CD4-positive, alpha-beta T cell (primary cell): ENCODE data around the gene SEC24D. TPM values are rescaled to one million over a fixed set of nuclear protein-coding genes. Genes with fewer than 3 reads are reported as not detected.

ENCODE experiments used
- ATAC-seq: fragments of 200-7000 bp; cut with Tn5 transposase; one replicate; pipeline ENCODE4 v1.10.0; 2022; ENCODE audit warnings: mild to moderate bottlenecking; ENCODE audit not compliant: poor library complexity
- CTCF ChIA-PET: fragments of 350-600 bp; sonication (Branson Sonifier 250); formaldehyde crosslinking; loops from one replicate; lab custom pipeline; 2021; ENCODE audit warnings: antibody characterized with exemption, inconsistent platforms; lab: Charles Lee
- POLR2A ChIA-PET: fragments of 350-600 bp; sonication (Branson Sonifier 250); formaldehyde crosslinking; loops from one replicate; lab custom pipeline; 2021; ENCODE audit warnings: antibody characterized with exemption, inconsistent platforms; lab: Charles Lee
- DNase-seq, 14 experiments: peaks; one replicate each; pipeline ENCODE4 v3.0.0-alpha.2; 2013 to 2020; ENCODE audit warnings: mixed read lengths in 2 of 14
- H3K27ac ChIP-seq, 2 donors: one replicate each; pipeline versions ENCODE4 v1.5.1 to v1.7.0; 2013; ENCODE audit warnings: low read length in 2 of 2, low read depth in 1 of 2, mild to moderate bottlenecking in 1 of 2
- H3K27me3 ChIP-seq, 2 experiments: 1 replicate in 1 of 2; 2 replicates in 1 of 2; pipeline versions ENCODE4 v1.6.1 to v1.7.0; 2013; ENCODE audit warnings: low read length in 2 of 2, control low read depth in 1 of 2, mild to moderate bottlenecking in 1 of 2, moderate library complexity in 1 of 2; ENCODE audit not compliant: insufficient read depth in 2 of 2, control insufficient read depth in 1 of 2
- H3K36me3 ChIP-seq: one replicate; pipeline ENCODE4 v1.6.1; 2013; ENCODE audit warnings: low read length, control low read depth; ENCODE audit not compliant: insufficient read depth
- H3K4me1 ChIP-seq: one replicate; pipeline ENCODE4 v1.6.1; 2013; ENCODE audit warnings: low read length, control low read depth; ENCODE audit not compliant: insufficient read depth
- H3K4me3 ChIP-seq: one replicate; pipeline ENCODE4 v1.5.1; 2013; ENCODE audit warnings: mild to moderate bottlenecking, low read length, moderate library complexity
- H3K9me3 ChIP-seq, 2 experiments: 1 replicate in 1 of 2; 2 replicates in 1 of 2; pipeline versions ENCODE4 v1.6.1 to v1.7.0; 2013; ENCODE audit warnings: low read length in 2 of 2, mild to moderate bottlenecking in 2 of 2, control low read depth in 1 of 2, moderate library complexity in 1 of 2; ENCODE audit not compliant: control insufficient read depth in 1 of 2, insufficient read depth in 1 of 2
- H3K27ac Mint-ChIP-seq: one replicate; pipeline ENCODE4 v1.8.0; 2020; ENCODE audit warnings: mixed read lengths
- H3K27me3 Mint-ChIP-seq: one replicate; pipeline ENCODE4 v1.8.0; 2021; ENCODE audit warnings: mixed read lengths
- H3K36me3 Mint-ChIP-seq: one replicate; pipeline ENCODE4 v1.8.0; 2021; ENCODE audit warnings: low read depth, mixed read lengths
- H3K4me1 Mint-ChIP-seq: one replicate; pipeline ENCODE4 v1.8.0; 2021; ENCODE audit warnings: low read depth, mixed read lengths
- H3K4me3 Mint-ChIP-seq: one replicate; pipeline ENCODE4 v1.8.0; 2020; ENCODE audit warnings: mild to moderate bottlenecking, mixed read lengths
- H3K9me3 Mint-ChIP-seq: one replicate; pipeline ENCODE4 v1.8.0; 2020; ENCODE audit warnings: mixed read lengths
- CTCF ChIP-seq: fragments of 200-600 bp; IDR thresholded peaks from one replicate; pipeline ENCODE4 v1.8.0; 2022; ENCODE audit warnings: antibody characterized with exemption, mild to moderate bottlenecking
- intact Hi-C, 2 experiments: fragments of 100-400 bp; cut with DNase I in 1 of 2; cut with micrococcal nuclease in 1 of 2; formaldehyde crosslinking; loops; one replicate each; pipeline versions ENCODE4 v1.15.1 to v1.9.0; 2023 to 2025; cut with DNase I, micrococcal nuclease
- total RNA-seq, 174 experiments: library from RNA in 2 of 174; stranded (reverse) in 2 of 174; gene quantifications; one replicate each; pipeline ENCODE4 v1.2.3 and lab custom pipeline; 2021 to 2026

SEC24D gene
- total RNA-seq, 2 experiments from 2014 or later, result 13.9 to 14.8 TPM

GRCh38 chr4:118762155-118762554 is 73.8 kb downstream of the SEC24D start:
- ATAC-seq (no peak), DNase-seq (no peak)
- Mint-ChIP-seq H3K4me3 (no peak overlapping the region), H3K9me3 (no peaks in the 10 kb centered on the region), H3K4me1 (no peaks in the 10 kb centered on the region), H3K27me3 (no peaks in the 10 kb centered on the region), H3K27ac (no peak overlapping the region), H3K36me3 (peaks cover 73% of the 10 kb centered on the region)
- H3K4me1 ChIP-seq, result no peaks in the 10 kb centered on the region
- no peak overlapping the region for H3K4me3 ChIP-seq
- H3K27ac ChIP-seq, result no peak overlapping the region
- intact Hi-C loops, result no loop called here
- TF ChIP-seq CTCF, result no peak
- no peaks in the 10 kb centered on the region for H3K27me3 ChIP-seq
- CTCF ChIA-PET, result no interaction called here
- POLR2A ChIA-PET, result no interaction called here
- H3K36me3 ChIP-seq, result peaks cover 33% of the 10 kb centered on the region
- no peaks in the 10 kb centered on the region for H3K9me3 ChIP-seq

GRCh38 chr4:118761397-118762016 is 74.4 kb downstream of the SEC24D start:
- Mint-ChIP-seq H3K4me3 (no peak overlapping the region), H3K36me3 (peaks cover 71% of the 10 kb centered on the region), H3K27ac (no peak overlapping the region), H3K9me3 (no peaks in the 10 kb centered on the region), H3K27me3 (no peaks in the 10 kb centered on the region), H3K4me1 (no peaks in the 10 kb centered on the region)
- Histone ChIP-seq H3K9me3 (no peaks in the 10 kb centered on the region), H3K36me3 (peaks cover 32% of the 10 kb centered on the region), H3K27me3 (no peaks in the 10 kb centered on the region), H3K4me3 (no peak overlapping the region), H3K4me1 (no peaks in the 10 kb centered on the region), H3K27ac (no peak overlapping the region)
- ATAC-seq (no peak), DNase-seq (no peak)
- CTCF ChIA-PET, result no interaction called here
- TF ChIP-seq CTCF, result no peak
- POLR2A ChIA-PET, result no interaction called here
- intact Hi-C loops, result no loop called here

GRCh38 chr4:118760493-118760892 is 75.4 kb downstream of the SEC24D start:
- no peak overlapping the region for H3K27ac Mint-ChIP-seq
- Histone ChIP-seq H3K9me3 (no peaks in the 10 kb centered on the region), H3K4me1 (no peaks in the 10 kb centered on the region), H3K4me3 (no peak overlapping the region), H3K27me3 (no peaks in the 10 kb centered on the region), H3K27ac (no peak overlapping the region), H3K36me3 (peaks cover 26% of the 10 kb centered on the region)
- no peaks in the 10 kb centered on the region for H3K9me3 Mint-ChIP-seq
- no peak overlapping the region for H3K4me3 Mint-ChIP-seq
- DNase-seq, result no peak
- H3K36me3 Mint-ChIP-seq, result peaks cover 67% of the 10 kb centered on the region
- no peak for TF ChIP-seq CTCF
- intact Hi-C loops, result no loop called here
- ChIA-PET CTCF (no interaction called here), POLR2A (no interaction called here)
- H3K4me1 Mint-ChIP-seq, result no peaks in the 10 kb centered on the region
- H3K27me3 Mint-ChIP-seq, result no peaks in the 10 kb centered on the region
- ATAC-seq, result no peak
